Small intestine (tissue), 7 donors: ENCODE data around the gene C10orf105. TPM values are rescaled to one million over a fixed set of nuclear protein-coding genes. Genes with fewer than 3 reads are reported as not detected.

Experiments
- DNase-seq, 2 donors: peaks; one replicate each; pipeline versions ENCODE4 v3.0.0 to v3.0.0-alpha.2; 2013
- FAIRE-seq: peaks from 2 replicates; lab custom pipeline; 2012; peaks lifted over from hg19 to GRCh38; lab: Jason Lieb, UNC
- H3K27ac ChIP-seq, 3 donors: one replicate each; pipeline ENCODE4 v1.5.1; 2013; ENCODE audit warnings: low read length in 2 of 3, mild to moderate bottlenecking in 2 of 3, control low read depth in 1 of 3, inconsistent platforms in 1 of 3, low read depth in 1 of 3, moderate library complexity in 1 of 3
- H3K27me3 ChIP-seq, 3 donors: one replicate each; pipeline ENCODE4 v1.6.1; 2013; ENCODE audit warnings: low read length in 3 of 3, inconsistent platforms in 1 of 3; ENCODE audit not compliant: control insufficient read depth in 3 of 3, insufficient read depth in 3 of 3
- H3K36me3 ChIP-seq, 3 donors: one replicate each; pipeline ENCODE4 v1.6.1; 2013; ENCODE audit warnings: low read length in 3 of 3, inconsistent platforms in 1 of 3, low read depth in 1 of 3, mild to moderate bottlenecking in 1 of 3, moderate library complexity in 1 of 3; ENCODE audit not compliant: control insufficient read depth in 3 of 3, insufficient read depth in 2 of 3
- H3K4me1 ChIP-seq, 3 donors: one replicate each; pipeline ENCODE4 v1.6.1; 2013; ENCODE audit warnings: low read length in 2 of 3, inconsistent platforms in 1 of 3, low read depth in 1 of 3, mild to moderate bottlenecking in 1 of 3, moderate library complexity in 1 of 3; ENCODE audit not compliant: control insufficient read depth in 3 of 3, insufficient read depth in 2 of 3
- H3K4me3 ChIP-seq, 3 donors: one replicate each; pipeline ENCODE4 v1.5.1; 2013; ENCODE audit warnings: low read length in 3 of 3, control low read depth in 1 of 3, inconsistent platforms in 1 of 3, low read depth in 1 of 3, mild to moderate bottlenecking in 1 of 3, moderate library complexity in 1 of 3
- H3K9me3 ChIP-seq, 2 donors: one replicate each; pipeline ENCODE4 v1.6.1; 2013; ENCODE audit warnings: low read depth in 1 of 2, low read length in 1 of 2; ENCODE audit not compliant: control insufficient read depth in 2 of 2, insufficient read depth in 1 of 2
- WGBS, 3 donors: extraction: QIAGEN DNeasy Blood & Tissue Kit; methylation state at CpG; one replicate each; pipeline ENCODE4 v1.1.7; 2013; 5-methylcytosine and 5-hydroxymethylcytosine counted together
- polyA plus RNA-seq, 4 donors: library from polyadenylated mRNA; stranded (reverse) in 3 of 4; unstranded in 1 of 4; fragments of 200-250 nt in 3 of 4; fragments of 120-200 nt in 1 of 4; gene quantifications; one replicate each; pipeline versions ENCODE4 v1.2.1 to v1.2.3, GENCODE V29; 2013
- donor health status: healthy with polysubstance abuse.
- donor health status: control.
- donor health status: control.
- donor health status: Bipolar disorder and iron deficiency.
- donor health status: healthy.

Gene C10orf105
- polyA plus RNA-seq, 4 donors = 0.06 to 0.27 TPM; not detected in 2

DNA sequence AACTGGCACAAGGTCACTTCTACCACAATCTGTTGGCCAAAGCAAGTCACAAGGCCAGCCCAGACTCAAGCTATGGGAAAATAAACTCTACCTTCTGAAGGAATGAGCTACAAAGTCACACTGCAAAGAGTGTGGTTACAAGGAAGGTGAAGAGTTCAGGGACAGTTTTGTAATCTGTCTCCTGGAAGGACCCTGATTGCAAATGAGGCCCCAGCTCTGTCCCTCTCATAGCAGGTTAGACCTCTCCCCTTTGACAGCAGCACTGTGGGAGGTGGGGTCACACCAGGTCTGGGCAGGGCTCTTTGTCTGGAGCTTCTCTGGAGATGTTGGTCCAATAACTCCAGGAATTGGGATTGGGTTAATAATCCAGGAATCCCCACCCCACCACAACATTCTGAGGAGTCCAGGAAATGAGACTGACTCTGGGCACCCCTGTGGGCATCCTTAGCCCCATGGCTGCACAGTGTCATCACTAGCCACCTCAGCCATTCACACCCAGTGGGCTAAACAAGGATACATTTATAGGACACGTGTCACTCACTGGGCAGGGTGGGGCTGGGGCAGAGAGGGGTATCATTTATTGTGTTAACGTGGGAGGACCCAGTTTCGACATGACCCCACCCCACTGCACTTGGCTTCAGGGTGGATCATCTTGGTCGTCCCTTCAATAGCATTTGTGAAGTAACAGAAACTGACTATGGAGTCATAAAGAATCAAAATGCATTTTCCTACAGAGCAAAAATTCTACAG, 23.7 kb upstream of the C10orf105 start:
- Histone ChIP-seq H3K27ac (peak overlapping the region in 1 of 3 donors; percentile 9), H3K27me3 (no peaks in the 10 kb centered on the region), H3K4me3 (no peak overlapping the region), H3K9me3 (peaks cover 0 to 15% of the 10 kb centered on the region in 2 donors), H3K4me1 (peaks cover 16 to 33% (median 21%) of the 10 kb centered on the region in 3 donors), H3K36me3 (peaks cover 0 to 5% (median 0%) of the 10 kb centered on the region in 3 donors)
- 76 to 93% (median 88%) methylated on average over 4 of the region's 4 CpGs for WGBS, 3 donors
- FAIRE-seq (no peak), DNase-seq (no peak)

GRCh38 chr10:71742301-71743088, 22.9 kb upstream of the C10orf105 start:
- H3K4me3 ChIP-seq = no peak overlapping the region
- no peaks in the 10 kb centered on the region for H3K36me3 ChIP-seq
- DNase-seq = no peak
- H3K4me1 ChIP-seq = peaks cover 13 to 25% (median 14%) of the 10 kb centered on the region in 3 donors
- H3K27ac ChIP-seq = peak overlapping the region in 1 of 3 donors; percentile 9
- WGBS, 3 donors = 81 to 88% (median 85%) methylated on average over 10 of the region's 10 CpGs
- FAIRE-seq = no peak
- H3K27me3 ChIP-seq = no peaks in the 10 kb centered on the region
- peaks cover 0 to 15% of the 10 kb centered on the region in 2 donors for H3K9me3 ChIP-seq

- H3K9me3 ChIP-seq = peaks cover 0 to 15% of the 10 kb centered on the region in 2 donors
- H3K4me1 ChIP-seq = peaks cover 8 to 17% (median 12%) of the 10 kb centered on the region in 3 donors
- H3K36me3 ChIP-seq = no peaks in the 10 kb centered on the region
- no peak overlapping the region for H3K4me3 ChIP-seq
- no peak overlapping the region for H3K27ac ChIP-seq
- H3K27me3 ChIP-seq = no peaks in the 10 kb centered on the region
- no peak for DNase-seq
- 95 to 98% (median 96%) methylated on average over 20 of the region's 20 CpGs for WGBS, 3 donors
- FAIRE-seq = no peak
These were observed 22.1 kb upstream of the C10orf105 start for GRCh38 chr10:71741671-71742070.

GRCh38 chr10:71741029-71741428, 21.5 kb upstream of the C10orf105 start:
- no peak for FAIRE-seq
- peaks cover 8 to 13% (median 8%) of the 10 kb centered on the region in 3 donors for H3K4me1 ChIP-seq
- H3K27ac ChIP-seq = no peak overlapping the region
- WGBS, 3 donors = 68 to 73% (median 71%) methylated on average over 4 of the region's 4 CpGs
- no peaks in the 10 kb centered on the region for H3K36me3 ChIP-seq
- DNase-seq = no peak
- H3K27me3 ChIP-seq = no peaks in the 10 kb centered on the region
- peaks cover 0 to 15% of the 10 kb centered on the region in 2 donors for H3K9me3 ChIP-seq
- no peak overlapping the region for H3K4me3 ChIP-seq

- peaks cover 5 to 9% (median 6%) of the 10 kb centered on the region in 3 donors for H3K4me1 ChIP-seq
- no peaks in the 10 kb centered on the region for H3K36me3 ChIP-seq
- no peak overlapping the region for H3K27ac ChIP-seq
- H3K9me3 ChIP-seq = peaks cover 0 to 15% of the 10 kb centered on the region in 2 donors
- H3K27me3 ChIP-seq = no peaks in the 10 kb centered on the region
- WGBS, 3 donors = 37 to 51% (median 50%) methylated on average over 9 of the region's 9 CpGs
- FAIRE-seq (no peak), DNase-seq (peak in 1 of 2 donors; percentile 39)
- no peak overlapping the region for H3K4me3 ChIP-seq
These were observed 20.6 kb upstream of the C10orf105 start for GRCh38 chr10:71740069-71740653.

DNA sequence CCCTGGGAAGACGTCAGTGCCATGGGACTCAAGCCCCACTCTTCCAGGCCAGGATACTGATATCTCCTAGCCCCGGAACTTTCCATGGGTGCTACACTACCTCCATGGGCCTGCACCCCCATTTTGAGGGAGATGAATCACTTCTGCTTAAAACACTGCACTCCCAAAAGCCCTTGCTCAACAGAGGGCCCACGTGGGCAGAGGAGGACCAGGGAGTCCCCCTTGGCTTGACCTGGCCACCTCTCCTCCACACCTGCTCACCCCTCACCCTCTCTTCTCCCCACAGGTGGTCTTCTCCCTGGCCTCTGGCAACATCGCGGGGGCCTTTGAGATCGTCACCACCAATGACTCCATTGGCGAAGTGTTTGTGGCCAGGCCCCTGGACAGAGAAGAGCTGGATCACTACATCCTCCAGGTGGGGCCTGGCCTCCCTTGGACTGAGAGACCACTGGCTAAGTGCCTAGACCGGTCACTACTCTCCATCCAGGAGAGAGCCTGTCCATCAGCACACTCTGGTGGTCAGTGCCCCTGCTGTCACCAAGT, 19.9 kb upstream of the C10orf105 start:
- H3K9me3 ChIP-seq = peaks cover 0 to 15% of the 10 kb centered on the region in 2 donors
- whole genome bisulfite sequencing, 3 donors = 94 to 98% (median 95%) methylated on average over 8 of the region's 8 CpGs
- DNase-seq (no peak), FAIRE-seq (no peak)
- no peaks in the 10 kb centered on the region for H3K27me3 ChIP-seq
- peaks cover 4 to 7% (median 6%) of the 10 kb centered on the region in 3 donors for H3K4me1 ChIP-seq
- no peak overlapping the region for H3K27ac ChIP-seq
- H3K36me3 ChIP-seq = no peaks in the 10 kb centered on the region
- no peak overlapping the region for H3K4me3 ChIP-seq

DNA sequence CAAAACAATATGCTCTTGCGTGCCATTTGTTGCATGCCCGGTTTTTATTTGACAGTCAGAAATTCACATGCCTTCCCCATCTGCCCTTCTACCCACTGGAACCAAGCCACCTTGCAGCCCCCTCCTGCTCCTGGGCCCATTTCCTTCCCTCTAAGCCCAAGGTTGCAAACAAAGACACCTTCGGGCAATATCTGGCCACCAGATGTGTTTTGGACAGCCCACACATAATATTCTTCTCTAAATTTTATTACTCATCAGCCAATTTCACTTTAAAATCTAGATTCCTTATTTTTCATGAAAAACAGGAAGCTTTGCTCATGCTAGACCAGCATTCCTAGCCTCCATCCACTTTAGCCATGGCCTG, 18.2 kb upstream of the C10orf105 start:
- peaks cover 4 to 7% (median 6%) of the 10 kb centered on the region in 3 donors for H3K4me1 ChIP-seq
- no peak for FAIRE-seq
- peak overlapping the region in 1 of 3 donors; percentile 82 for H3K27ac ChIP-seq
- H3K36me3 ChIP-seq = no peaks in the 10 kb centered on the region
- no peak for DNase-seq
- H3K27me3 ChIP-seq = no peaks in the 10 kb centered on the region
- 71 to 89% (median 83%) methylated on average over 3 of the region's 3 CpGs for WGBS, 3 donors
- H3K4me3 ChIP-seq = no peak overlapping the region
- peaks cover 0 to 9% of the 10 kb centered on the region in 2 donors for H3K9me3 ChIP-seq
